Transverse colon (tissue), 3 donors: ENCODE measurements around the gene C6orf120.

Experiments used
- CTCF ChIP-seq, 5 experiments: fragments of 200-600 bp in 3 of 5; fragments of 450-650 bp in 2 of 5; sonication (generic) in 3 of 5; IDR thresholded peaks; 1 replicate in 2 of 5; 2 replicates in 3 of 5; pipeline ENCODE4 v1.5.1; 2016 to 2017; ENCODE audit warnings: antibody characterized with exemption in 5 of 5, inconsistent platforms in 3 of 5, mild to moderate bottlenecking in 2 of 5, moderate library complexity in 1 of 5
- POLR2A ChIP-seq: fragments of 450-650 bp; IDR thresholded peaks from one replicate; pipeline ENCODE4 v1.6.1; 2016; ENCODE audit warnings: antibody characterized with exemption, mild to moderate bottlenecking, moderate library complexity

- TF ChIP-seq CTCF (IDR thresholded peaks at IDR 0.05): no peak
- no peak for TF ChIP-seq POLR2A
Measured at GRCh38 chr6:169710009-169710408, 8.1 kb downstream of the C6orf120 start.
